Ishikawa (cell line): Measurements from ENCODE around the gene ATF3.

Experiments used
- EGR1 ChIP-seq: IDR thresholded peaks from 2 replicates; pipeline ENCODE4 v1.6.1; 2012
- EP300 ChIP-seq: IDR thresholded peaks from 2 replicates; pipeline ENCODE4 v1.6.1; 2012; ENCODE audit warnings: borderline replicate concordance
- REST ChIP-seq: IDR thresholded peaks from 2 replicates; pipeline ENCODE4 v1.6.1; 2012; ENCODE audit warnings: low read depth, mild to moderate bottlenecking
- TCF12 ChIP-seq: IDR thresholded peaks from 2 replicates; pipeline ENCODE4 v1.6.1; 2012; ENCODE audit warnings: low read depth
- USF1 ChIP-seq: IDR thresholded peaks from 2 replicates; pipeline ENCODE4 v1.6.1; 2012
- YY1 ChIP-seq: IDR thresholded peaks from 2 replicates; pipeline ENCODE4 v1.6.1; 2012; ENCODE audit warnings: low read depth
- ZBTB7A ChIP-seq: IDR thresholded peaks from 2 replicates; pipeline ENCODE4 v1.6.1; 2012; ENCODE audit warnings: low read depth

DNA sequence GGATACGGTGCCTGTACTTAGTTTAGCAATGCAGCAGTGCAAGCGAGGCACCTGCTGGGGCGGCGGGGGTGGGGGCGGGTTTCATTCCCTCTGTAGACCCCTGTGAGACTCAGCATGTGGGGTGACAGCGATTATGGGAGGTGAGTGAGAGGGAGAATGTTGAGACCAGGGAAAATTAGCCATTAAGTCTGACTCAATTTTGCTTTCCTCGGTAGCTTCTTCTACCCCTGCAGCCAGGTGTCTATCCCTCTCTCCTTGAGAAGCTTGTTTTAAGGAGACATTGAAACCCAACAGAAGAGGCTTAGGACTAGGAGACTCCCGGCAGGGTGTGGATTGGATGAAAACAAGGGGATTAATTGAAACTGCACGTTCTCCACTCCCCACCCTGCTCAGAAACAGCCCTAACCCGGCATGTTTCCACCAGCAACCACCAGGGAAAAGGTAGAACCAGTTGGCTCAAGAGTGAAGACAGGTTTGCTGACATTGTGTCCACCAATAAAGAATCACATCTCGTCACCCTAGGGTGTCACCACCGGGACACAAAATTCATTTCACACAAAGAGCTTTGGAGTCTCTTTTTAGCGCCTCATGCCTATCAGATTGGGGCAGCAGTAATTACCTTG is 20.6 kb upstream of the ATF3 start:
- TF ChIP-seq TCF12: no peak
- no peak for TF ChIP-seq EP300
- no peak for TF ChIP-seq YY1
- no peak for TF ChIP-seq ZBTB7A
- TF ChIP-seq USF1: no peak
- no peak for TF ChIP-seq REST
- TF ChIP-seq EGR1: no peak
